ENCODE results near the gene CHAT.

Gene CHAT

DNA sequence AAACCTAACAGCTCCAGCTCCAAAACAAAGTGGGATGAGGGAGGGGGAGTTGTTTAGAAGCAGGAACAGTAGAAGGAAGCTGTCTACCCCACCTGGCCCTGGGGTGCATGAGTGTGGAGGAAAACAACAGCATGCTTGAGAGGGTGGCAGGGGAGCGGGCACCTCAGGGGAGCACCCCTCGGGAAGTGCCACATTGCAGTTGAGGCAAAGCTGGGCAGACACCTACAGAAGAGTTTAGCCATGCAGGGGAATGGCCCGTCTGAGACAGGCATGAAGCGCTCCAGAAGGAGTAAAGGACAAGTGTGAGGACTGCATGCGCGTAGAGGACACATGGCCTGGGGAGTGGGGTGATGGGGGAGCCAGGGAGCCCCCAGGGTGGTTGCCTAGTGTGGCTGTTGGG, 18.1 kb downstream of the CHAT start:
- DNase-seq (ENCODE audit: low read depth in 3 of 3) = no peak

DNA sequence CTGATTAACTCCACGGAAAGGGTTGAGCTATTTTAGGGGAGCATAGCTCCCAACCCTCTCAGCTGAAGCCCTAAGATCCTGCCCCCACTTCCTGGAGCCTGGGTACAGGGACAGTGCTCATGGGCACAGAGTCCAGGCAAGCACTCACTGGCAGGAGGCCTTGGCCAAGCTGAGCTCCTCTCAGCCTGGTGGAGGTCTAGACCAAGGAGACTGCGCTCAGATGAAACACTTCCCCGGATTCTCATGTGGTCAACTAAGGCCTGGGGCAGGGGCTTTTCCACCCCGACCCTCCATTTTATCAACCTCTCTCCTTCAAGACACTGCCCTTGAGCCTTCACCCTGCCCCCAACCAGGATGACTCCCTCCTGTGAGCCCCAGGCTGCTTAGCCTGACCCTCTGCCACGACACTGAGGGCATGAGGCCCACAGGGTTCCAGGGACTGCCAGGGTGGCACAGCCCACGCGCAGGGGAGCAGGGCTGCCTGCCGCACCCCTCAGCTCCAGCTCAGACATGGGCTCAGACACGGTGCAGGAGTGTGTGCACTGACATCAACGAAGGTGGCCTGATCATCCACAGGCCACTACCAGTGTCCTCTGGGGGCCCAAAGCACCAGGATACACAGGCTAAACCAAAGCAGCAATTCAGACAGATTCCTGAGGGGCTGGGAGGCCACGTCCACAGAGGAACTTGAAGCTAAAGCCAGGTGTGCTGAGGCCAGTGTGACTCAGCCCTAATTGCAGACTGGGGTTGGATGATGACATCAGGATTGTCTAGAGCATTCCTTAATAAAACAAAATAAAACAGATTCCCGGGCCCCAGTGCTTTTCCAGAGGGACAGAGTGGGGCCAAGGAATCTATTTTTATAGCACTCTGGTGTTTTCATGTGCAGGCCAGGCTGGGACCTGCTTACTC, 18.8 kb downstream of the CHAT start:
- DNase-seq (ENCODE audit: low read depth in 3 of 3) = no peak

DNA sequence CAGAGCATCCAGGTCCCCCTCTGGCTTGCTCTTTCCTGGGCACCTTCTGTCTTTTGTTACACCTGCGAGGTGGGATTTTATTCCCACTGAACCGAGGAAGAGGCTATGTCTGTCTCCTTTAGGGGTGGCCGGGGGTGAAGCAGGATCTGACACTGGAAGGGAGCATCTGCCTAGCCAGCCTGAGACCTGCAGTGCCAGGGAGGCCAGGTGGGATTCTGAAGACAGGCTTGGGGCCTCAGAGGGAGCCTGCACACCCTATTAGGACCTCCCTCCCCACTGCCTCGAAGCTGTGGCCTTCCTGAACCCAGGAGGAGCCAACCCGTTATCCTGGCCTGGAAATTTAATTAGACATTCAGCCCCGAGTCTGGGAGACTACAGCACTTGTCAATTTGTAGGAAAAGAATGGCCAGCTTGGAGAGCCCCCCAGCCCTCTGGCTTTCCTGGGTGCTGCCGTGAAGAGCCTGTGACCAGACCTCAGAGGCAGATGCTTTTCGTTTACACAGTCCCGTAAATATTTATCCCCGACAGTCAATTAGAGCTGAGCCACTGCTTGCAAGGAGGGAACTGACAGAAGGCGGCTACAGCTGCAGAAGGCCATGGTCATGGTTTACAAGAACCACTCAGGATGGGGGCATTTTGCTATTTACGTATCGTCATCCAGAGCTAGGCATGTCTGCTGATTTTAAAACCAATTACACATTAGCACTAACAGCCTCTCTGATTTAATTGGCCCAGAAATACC, 19.7 kb downstream of the CHAT start:
- DNase-seq (ENCODE audit: low read depth in 3 of 3) = no peak

DNA sequence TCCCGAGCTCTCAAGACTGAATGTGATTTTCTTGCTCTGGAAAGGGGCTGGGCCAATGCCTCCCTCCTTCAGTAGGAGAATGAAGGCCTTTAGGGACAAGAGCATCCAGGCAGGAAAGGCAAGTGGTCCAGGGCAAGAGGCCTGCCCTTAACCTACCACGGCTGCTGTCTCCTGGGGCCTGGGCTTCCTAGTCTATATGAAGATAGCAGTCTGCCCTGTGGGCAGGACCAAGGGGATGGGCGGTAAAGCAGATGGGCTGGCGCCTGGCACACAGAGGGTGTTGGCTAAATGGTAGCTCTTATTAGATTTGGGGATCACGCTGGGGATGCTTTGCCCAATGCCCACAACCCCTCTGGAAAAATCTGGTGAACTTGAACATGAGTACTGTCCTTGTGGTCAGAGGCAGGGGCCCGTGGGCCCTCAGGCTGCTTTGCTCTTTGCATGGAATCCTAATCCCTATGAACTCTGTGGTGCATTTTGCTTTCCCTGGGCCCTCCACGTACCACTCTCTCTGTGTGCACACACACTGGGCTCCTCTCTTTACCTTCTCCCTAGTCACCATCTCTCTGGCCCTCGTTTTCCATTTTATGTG, 20.3 kb downstream of the CHAT start:
- DNase-seq (ENCODE audit: low read depth in 3 of 3) = no peak

DNA sequence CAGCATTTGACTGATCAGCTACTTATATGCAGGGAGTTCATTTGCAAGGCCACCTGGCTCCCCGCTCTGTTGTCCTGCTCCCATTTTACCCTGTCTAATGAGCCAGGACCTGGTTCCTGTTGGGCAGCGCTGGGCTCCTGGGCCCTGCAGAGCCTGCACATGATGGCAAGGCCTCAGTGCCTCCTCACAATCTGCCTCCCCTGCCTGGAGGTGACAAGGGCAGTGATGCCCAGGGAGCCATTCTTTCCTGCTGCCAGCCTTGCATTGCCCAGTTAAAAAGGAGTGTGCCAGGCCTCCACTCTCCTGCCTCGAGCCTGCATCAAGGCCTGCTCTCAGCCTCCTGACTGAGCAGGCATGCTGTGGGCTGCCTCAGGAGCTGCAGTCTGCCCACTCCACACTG, 28.5 kb downstream of the CHAT start:
- no peak for DNase-seq (ENCODE audit: low read depth in 3 of 3)

DNA sequence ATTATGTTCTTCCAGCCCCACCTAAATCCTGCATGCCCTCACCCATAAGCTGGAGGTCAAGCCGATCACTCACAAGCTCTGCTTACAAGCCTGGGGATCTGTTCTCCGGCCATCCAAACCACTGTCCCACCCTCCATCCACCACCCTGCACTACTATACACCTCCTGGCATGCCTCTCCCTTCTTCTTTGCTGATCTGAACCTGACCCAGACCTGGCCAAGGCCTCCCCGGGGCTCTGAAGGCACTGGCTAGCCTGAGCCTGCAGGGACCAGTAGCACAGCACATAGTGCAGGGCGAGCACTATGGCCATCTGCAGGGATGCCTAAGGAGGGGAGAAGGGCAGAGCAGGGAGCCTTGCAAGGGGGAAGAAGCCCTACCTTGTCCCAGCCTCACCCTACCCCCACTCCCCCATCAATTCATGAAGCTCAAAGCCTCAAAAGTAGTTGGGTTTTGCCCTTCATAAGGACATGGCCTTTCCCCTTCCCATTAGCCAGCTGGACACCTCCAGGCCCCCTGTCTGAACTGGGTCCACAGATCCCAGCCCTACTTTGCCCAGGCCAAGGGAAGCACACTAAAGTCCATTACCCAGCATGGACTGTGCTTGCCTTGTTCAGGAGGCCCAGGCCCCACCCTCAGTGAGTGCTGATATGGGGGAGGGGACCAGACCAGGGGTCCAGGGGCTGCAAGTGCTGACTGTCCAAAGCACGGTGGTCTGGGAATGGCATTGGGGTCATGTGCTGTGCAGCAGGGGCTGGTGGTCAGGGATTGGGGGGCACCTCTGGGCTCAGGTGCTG, 29.6 kb downstream of the CHAT start:
- DNase-seq (ENCODE audit: low read depth in 3 of 3) = no peak

DNA sequence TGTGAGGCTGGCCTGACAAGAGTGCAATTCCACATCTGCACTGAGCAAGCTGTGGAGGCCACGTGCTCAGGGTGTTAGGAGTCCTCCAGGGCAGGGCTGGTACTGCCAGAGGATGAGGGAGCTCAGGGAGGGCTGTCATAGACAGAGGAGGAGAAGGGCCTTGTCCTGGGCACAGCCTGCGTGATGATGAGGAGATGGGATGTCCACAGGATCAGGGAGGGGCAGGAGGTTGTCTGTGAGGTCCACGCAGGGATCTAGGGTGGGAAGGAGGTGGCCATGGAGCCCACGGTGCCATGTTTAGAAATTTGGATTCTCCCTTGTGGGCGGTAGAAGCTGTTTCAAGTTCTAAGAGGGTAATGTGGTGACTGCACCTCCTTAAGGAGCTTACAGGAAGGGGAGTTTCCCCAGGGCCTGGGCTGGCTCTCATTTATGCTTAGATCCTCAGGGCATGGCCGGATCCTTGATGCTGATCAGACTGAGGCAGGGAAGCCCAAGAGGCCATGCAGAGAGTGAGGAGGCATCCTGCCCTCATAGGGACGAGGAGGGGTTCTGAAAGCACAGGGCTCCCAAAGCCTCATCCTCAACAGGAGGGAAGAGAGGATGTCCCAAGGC, 30.3 kb downstream of the CHAT start:
- DNase-seq (ENCODE audit: low read depth in 3 of 3) = no peak

DNA sequence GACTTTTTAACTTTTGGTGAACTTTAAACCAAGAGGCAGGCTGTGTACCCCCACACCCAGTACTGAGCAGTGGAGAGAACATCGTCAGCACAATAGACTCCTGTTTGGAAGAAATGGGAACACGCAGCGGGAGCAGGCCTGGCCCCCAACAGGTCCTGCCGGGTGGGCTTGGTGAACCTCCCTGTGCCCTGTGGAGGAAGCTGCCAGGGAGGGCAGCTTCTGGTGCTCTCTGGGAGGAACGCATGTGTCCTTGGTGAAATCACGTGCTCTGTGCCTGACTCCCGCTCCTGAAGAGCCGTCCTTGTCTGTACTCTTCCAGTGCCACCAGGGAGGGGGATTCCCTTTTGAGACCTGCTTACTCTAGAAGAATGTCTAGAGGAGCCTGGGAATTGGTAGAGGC, 31.6 kb downstream of the CHAT start:
- no peak for DNase-seq (ENCODE audit: low read depth in 3 of 3)

DNA sequence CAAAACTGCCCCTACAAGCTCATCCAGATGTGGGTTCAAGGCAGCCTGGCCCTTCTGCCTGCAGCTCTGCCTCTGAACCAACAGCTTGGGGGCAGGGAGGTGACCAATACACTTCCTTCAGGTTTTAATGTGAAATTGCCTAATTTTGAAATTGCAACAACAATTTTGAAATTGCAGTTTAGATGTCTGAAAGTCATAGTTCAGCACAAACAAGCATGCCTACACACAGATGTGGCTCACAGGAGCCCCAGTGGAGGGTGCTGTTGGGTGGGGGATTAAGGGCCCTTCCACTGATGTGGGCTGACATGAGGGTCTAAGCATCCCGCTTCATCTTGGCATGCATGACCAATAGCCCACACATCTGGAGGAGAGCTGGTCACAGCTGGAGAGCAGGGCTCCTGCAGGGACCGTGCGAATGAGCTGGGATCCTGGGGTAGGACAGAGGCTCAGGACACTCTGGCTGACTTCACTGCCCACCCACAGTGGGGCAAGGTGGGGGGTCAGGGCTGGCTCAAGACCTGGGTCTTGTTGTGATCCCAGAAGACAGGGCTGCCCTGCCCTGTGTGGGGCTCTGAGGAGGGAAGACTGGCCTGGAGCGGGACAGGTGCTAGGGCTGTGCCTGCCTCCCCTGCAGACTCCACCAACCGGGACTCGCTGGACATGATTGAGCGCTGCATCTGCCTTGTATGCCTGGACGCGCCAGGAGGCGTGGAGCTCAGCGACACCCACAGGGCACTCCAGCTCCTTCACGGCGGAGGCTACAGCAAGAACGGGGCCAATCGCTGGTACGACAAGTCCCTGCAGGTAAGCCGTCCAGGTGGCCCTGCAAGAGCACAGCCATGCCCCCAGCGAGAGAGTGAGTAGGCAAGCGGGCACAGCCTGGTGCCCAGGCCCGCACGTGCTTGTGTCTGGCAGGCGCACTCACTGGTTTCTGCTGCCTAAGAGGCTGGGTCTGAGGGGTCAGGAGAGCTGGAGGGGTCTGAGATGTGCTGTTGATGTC, 32.3 kb downstream of the CHAT start:
- DNase-seq (ENCODE audit: low read depth in 3 of 3) = no peak

DNA sequence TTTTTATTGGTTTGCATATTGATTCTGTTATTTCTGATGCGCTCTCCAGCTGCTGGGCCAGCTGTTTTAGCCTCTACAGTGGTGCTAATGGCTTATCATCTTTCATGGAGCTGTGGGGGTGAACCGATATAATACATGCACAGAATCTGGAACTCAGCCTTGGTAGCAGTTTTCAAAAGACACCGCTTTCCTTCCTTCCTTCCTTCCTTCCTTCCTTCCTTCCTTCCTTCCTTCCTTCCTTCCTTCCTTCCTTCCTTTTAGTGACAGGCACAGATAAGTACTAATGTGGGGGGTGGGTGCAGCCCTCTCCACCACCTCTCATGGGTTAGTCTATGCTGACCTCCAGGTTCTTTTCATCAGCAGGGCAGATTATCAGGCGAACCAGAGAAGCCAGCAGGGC, 33.7 kb downstream of the CHAT start:
- no peak for DNase-seq (ENCODE audit: low read depth in 3 of 3)

DNA sequence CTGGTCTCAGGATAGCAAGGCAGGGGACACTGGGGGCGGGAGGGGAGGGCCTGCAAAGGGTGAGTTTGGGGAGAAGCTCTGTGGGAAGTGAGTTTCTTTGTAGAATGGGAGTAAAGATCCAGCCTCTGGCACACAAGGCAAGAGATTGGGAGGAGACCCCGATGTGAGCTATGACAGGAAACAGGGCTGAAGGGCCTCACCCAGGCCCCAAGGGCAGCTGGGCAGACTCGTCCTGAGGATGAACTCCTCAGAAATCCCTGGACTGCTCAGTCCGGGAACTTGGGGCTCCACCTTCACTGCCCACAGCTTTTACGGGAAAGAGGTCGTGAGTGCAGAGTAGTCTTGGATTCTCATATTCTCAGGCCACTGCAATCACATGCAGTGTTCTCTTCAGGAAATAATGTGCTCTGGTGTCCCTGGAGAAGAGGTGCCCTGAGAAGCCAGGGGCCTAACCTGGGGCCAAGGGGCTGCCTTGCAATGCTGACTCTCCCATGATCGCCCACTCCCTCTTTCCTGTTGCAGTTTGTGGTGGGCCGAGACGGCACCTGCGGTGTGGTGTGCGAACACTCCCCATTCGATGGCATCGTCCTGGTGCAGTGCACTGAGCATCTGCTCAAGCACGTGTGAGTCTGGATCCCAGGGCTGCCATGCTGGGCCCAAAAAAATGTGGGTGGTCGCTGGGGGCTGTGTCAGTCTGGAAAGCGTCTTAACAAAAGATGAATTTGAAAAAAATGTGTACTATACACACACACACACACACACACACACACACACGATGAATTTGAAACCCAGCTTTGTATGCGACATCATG, 34.4 kb downstream of the CHAT start:
- DNase-seq (ENCODE audit: low read depth in 3 of 3) = no peak

DNA sequence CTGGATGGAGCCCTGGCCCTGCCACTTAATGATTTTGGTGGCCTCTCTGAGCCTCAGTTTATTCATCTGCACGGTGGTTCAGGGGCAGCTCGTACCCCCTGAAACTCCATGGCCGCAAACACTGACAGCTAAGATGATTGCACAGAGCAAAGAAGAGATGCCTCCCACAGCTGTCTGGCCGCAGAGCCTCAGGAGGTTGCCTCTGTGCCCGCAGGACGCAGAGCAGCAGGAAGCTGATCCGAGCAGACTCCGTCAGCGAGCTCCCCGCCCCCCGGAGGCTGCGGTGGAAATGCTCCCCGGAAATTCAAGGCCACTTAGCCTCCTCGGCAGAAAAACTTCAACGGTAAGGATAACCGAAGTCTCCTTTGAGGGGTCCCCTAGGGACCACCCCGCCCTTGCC, 35.5 kb downstream of the CHAT start:
- no peak for DNase-seq (ENCODE audit: low read depth in 3 of 3)

DNA sequence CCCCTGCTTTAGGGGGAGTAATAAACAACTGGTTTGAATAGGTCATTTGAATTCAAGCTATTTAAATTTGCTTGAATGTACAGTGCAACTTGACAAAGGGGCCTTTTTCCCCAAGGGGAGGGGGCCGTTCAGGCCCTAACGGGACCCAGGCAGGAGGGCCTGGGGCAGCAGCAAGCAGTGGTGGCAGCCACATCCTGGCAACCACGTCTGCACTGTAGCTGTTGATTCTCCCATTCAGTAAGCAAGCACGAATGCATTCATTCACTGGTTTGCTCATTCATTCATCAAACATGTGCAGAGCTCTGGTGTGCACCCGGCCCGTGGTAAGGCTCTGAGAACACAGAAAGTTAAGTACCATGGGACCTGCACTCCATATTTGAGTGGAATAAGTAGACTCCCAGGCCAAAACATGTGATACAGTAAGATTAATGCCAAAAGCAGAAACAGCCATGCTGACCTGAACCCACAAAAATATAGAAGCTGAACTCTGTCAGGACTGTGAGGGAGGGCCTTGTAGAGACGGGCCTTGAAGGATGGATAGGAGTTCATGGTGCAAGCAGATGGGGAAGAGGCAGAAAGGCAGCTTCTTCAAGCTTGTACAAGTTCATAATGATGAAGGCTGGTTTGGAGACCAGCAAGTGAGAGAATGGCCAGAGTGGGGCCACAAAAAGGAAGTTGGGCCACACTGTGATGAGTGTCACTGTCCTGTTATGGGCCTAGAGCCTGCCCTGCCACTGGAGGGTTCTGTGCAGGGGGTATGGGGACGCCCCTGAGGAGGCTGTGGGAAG, 36.3 kb downstream of the CHAT start:
- no peak for DNase-seq (ENCODE audit: low read depth in 3 of 3)

DNA sequence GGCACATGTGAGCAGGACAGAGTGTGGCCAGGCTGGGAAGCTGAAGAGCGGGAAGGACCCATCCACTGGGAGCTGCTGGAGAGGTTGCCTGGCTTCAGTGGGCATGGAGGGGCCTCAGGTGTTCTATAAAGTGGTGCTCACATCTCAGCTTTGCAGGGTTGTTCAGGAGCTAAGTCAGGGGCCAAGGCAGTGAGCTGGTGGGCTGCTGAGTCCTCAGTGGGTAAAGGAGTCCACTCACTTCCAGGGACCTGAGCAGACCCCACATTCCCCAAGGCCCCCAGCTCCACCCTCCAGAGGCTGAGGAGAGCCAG, 36.8 kb downstream of the CHAT start:
- DNase-seq (ENCODE audit: low read depth in 3 of 3) = no peak

DNA sequence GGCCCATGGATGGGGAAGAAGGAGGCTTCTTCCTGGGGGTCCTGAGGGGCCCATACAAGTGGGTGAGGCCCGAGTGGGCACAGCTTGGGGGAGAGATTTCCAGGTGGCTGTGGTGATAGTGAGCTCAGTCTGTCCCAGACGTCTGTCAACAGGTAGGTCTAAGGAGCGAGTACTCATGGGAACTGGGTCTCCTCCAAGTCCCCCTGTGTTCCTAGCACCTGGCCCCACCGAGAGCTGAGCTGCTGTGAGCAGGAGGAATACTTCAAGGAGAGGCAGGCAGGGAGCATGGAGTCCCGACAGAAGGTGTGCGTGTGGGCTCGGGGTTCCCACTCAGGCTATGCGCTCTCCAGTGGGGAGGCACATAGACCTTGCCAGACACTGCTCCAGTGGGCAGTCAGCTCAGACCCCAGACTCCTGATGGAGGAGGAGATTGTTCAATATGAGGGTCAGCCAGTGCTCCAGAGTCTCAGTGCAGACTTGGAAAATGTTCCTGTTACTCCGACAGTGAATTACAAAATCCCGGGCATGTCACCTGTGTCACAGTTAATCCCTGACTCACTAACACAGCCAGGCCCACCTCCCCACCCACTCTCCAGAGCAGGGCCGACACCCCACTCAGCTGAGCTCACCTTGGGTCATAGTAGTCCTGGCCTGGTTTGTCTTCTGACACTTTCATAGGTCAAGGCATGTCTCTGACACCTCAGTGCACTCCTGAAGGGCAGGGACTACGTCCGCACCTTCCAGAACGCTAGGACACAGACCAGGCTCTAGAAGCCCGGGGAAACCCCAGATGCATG, 37.4 kb downstream of the CHAT start:
- no peak for DNase-seq (ENCODE audit: low read depth in 3 of 3)

DNA sequence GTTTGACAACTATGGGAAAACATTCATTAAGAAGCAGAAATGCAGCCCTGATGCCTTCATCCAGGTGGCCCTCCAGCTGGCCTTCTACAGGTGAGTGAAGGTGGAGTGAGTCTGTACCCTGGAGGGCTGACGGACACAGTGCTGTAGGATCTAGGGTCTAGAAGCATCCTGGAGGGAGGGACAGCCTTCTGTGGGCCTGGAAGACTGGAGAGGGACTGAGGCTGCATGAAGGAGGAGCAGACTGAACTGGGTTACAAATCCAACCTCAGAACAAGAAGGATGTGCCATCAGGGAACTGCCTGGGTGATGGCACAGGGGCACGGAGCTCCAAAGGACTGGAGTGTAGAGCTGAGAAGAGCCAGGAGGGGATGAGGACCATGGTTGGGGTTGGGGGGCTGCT, 38.1 kb downstream of the CHAT start:
- DNase-seq (ENCODE audit: low read depth in 3 of 3) = no peak

DNA sequence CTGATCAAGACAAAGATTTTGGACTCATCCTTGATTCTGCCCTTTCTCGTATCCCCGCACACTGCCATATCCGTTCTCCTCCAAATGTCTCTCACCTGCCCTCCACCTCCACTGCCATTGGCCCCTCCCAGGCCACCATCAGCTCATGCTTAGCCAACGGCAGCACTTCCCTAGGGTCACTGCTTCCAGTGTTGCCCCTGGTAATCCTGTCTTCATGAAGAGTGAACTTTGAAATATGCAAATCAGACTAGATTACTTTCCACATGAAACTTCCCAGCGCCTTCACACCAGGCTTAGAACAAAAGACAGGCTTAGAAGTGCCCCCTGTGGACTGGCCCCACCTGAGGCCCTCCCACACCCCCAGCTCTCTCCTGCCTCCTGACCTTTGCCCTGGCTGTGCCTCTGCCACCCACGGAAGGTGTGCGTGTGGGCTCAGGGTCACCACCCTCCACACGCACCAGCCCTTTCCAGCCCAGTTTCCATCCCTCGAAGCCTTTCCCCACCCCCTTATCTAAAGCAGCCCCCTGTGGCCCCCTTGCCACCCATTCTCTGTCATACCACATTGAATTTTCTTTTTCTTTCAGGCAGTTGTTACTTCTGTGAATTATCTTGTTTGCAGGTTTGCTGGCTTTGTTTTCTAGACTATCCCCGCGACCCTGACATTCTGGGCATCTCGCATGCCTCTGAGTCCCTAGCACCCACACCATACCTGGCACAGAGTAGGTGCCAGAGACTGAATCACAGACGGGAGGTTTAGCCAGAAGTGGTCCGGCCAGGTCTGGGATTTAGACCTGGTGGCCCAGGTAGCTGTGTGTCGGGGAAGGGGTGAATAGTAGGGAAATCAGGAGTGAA, 38.8 kb downstream of the CHAT start:
- no peak for DNase-seq (ENCODE audit: low read depth in 3 of 3)

All from stimulated activated CD4-positive, alpha-beta T cell treated with anti-CD3 and anti-CD28 coated beads, TNF-alpha, amount 100 ng/mL, for 4 hours (primary cell).